ACHN (cell line): ENCODE data around the gene RFX4.

Experiments
- DNase-seq: peaks from one replicate; pipeline ENCODE4 v3.0.0-alpha.2; 2015
- in situ Hi-C: cut with HindIII; loops from 2 replicates; pipeline ENCODE4 v1.10.0; 2017; ENCODE audit warnings: low sequenced_read_pairs, low pct_ligation_motif_present, low pct_unique_long_range_greater_than_20kb

RFX4 gene

GRCh38 chr12:106634206-106634605 is 51.4 kb downstream of the RFX4 start:
- in situ Hi-C loops: no loop called here
- DNase-seq: no peak

- no peak for DNase-seq
- in situ Hi-C loops: no loop called here
These were observed 60.2 kb downstream of the RFX4 start for GRCh38 chr12:106643000-106643399.

- DNase-seq: no peak
- in situ Hi-C loops: no loop called here
These were observed 61.7 kb downstream of the RFX4 start for GRCh38 chr12:106644335-106645073.

GRCh38 chr12:106645074-106645421 is 62.2 kb downstream of the RFX4 start:
- in situ Hi-C loops: no loop called here
- DNase-seq: no peak

GRCh38 chr12:106645465-106646330 is 62.9 kb downstream of the RFX4 start:
- no peak for DNase-seq

GRCh38 chr12:106646472-106646871 is 63.7 kb downstream of the RFX4 start:
- in situ Hi-C loops: no loop called here
- no peak for DNase-seq

More at GRCh38 chr12:106645465-106646330, 62.9 kb downstream of the RFX4 start:
- in situ Hi-C loops: no loop called here

- in situ Hi-C loops: no loop called here
- DNase-seq: no peak
These were observed 65.2 kb downstream of the RFX4 start for GRCh38 chr12:106647793-106648514.

- no peak for DNase-seq
- in situ Hi-C loops: no loop called here
These were observed 65.9 kb downstream of the RFX4 start for GRCh38 chr12:106648736-106649135.

- no peak for DNase-seq
- in situ Hi-C loops: no loop called here
These were observed 68.7 kb downstream of the RFX4 start for GRCh38 chr12:106651552-106651951.

- in situ Hi-C loops: no loop called here
These were observed 69.8 kb downstream of the RFX4 start for GRCh38 chr12:106652510-106653015.

GRCh38 chr12:106655577-106655976 is 72.8 kb downstream of the RFX4 start:
- in situ Hi-C loops: no loop called here
- no peak for DNase-seq

More at GRCh38 chr12:106652510-106653015, 69.8 kb downstream of the RFX4 start:
- no peak for DNase-seq

GRCh38 chr12:106657488-106657887 is 74.7 kb downstream of the RFX4 start:
- no peak for DNase-seq
- in situ Hi-C loops: no loop called here

- DNase-seq: no peak
- in situ Hi-C loops: no loop called here
These were observed 80.6 kb downstream of the RFX4 start for GRCh38 chr12:106663385-106663784.

GRCh38 chr12:106669216-106669615 is 86.4 kb downstream of the RFX4 start:
- no peak for DNase-seq
- in situ Hi-C loops: no loop called here

GRCh38 chr12:106670131-106670530 is 87.3 kb downstream of the RFX4 start:
- no peak for DNase-seq
- in situ Hi-C loops: no loop called here

GRCh38 chr12:106671840-106672239 is 89.0 kb downstream of the RFX4 start:
- in situ Hi-C loops: no loop called here

GRCh38 chr12:106672314-106673025 is 89.7 kb downstream of the RFX4 start:
- no peak for DNase-seq
- in situ Hi-C loops: no loop called here

More at GRCh38 chr12:106671840-106672239, 89.0 kb downstream of the RFX4 start:
- no peak for DNase-seq

GRCh38 chr12:106673141-106673540 is 90.3 kb downstream of the RFX4 start:
- in situ Hi-C loops: no loop called here

More at GRCh38 chr12:106673141-106673540, 90.3 kb downstream of the RFX4 start:
- no peak for DNase-seq
